HepG2 (cell line): ENCODE data around the gene EPN2. TPM values are rescaled to one million over a fixed set of nuclear protein-coding genes. Genes with fewer than 3 reads are reported as not detected.
A peak's percentile ranks its signal among the peaks of the same experiment; 100 is the strongest.

ENCODE experiments used
- CBFB ChIP-seq: sonication (generic); formaldehyde crosslinking; IDR thresholded peaks from 2 replicates; pipeline ENCODE4 v1.4.0; 2020; ENCODE audit warnings: missing genetic modification reagents
- CEBPG ChIP-seq: IDR thresholded peaks from 2 replicates; pipeline ENCODE4 v1.6.1; 2016
- DNMT1 ChIP-seq: sonication (generic); formaldehyde crosslinking; IDR thresholded peaks from 2 replicates; pipeline ENCODE4 v1.5.1; 2020; ENCODE audit warnings: mild to moderate bottlenecking, missing genetic modification reagents
- ESRRA ChIP-seq: sonication (generic); formaldehyde crosslinking; IDR thresholded peaks from 2 replicates; pipeline ENCODE4 v1.5.1; 2020; ENCODE audit warnings: mild to moderate bottlenecking, low read depth, missing genetic modification reagents
- GATAD1 ChIP-seq: IDR thresholded peaks from 2 replicates; pipeline ENCODE4 v1.6.1; 2016; ENCODE audit warnings: missing genetic modification reagents, missing compliant biosample characterization
- HCFC1 ChIP-seq: fragments of 150-350 bp; IDR thresholded peaks from 2 replicates; pipeline ENCODE4 v1.6.1; 2014; ENCODE audit warnings: low read depth, low read length
- NCOA1 ChIP-seq: sonication (generic); formaldehyde crosslinking; IDR thresholded peaks from 2 replicates; pipeline ENCODE4 v1.9.0; 2021; ENCODE audit warnings: missing genetic modification reagents
- NFYB ChIP-seq: sonication (generic); formaldehyde crosslinking; IDR thresholded peaks from 2 replicates; pipeline ENCODE4 v1.4.0; 2020; ENCODE audit warnings: missing genetic modification reagents
- RBM22 ChIP-seq: fragments of 200-400 bp; formaldehyde crosslinking; optimal IDR thresholded peaks from 2 replicates; pipeline ENCODE3; 2017; ENCODE audit warnings: mild to moderate bottlenecking, low read length, moderate library complexity
- TBX2 ChIP-seq: sonication (generic); formaldehyde crosslinking; IDR thresholded peaks from 2 replicates; pipeline ENCODE4 v1.5.0; 2020; ENCODE audit warnings: missing genetic modification reagents, mild to moderate bottlenecking, borderline replicate concordance
- ZNF274 ChIP-seq: sonication (generic); formaldehyde crosslinking; IDR thresholded peaks from 2 replicates; pipeline ENCODE4 v1.5.1; 2020; ENCODE audit warnings: mild to moderate bottlenecking, missing genetic modification reagents
- ZNF33A ChIP-seq: sonication (generic); formaldehyde crosslinking; IDR thresholded peaks from 2 replicates; pipeline ENCODE4 v1.5.1; 2020; ENCODE audit warnings: missing genetic modification reagents, mild to moderate bottlenecking, moderate library complexity, borderline replicate concordance
- ZNF569 ChIP-seq: sonication (generic); formaldehyde crosslinking; IDR thresholded peaks from 2 replicates; pipeline ENCODE4 v1.5.0; 2020; ENCODE audit warnings: mild to moderate bottlenecking, missing genetic modification reagents, moderate library complexity, borderline replicate concordance
- ZNF619 ChIP-seq: sonication (generic); formaldehyde crosslinking; IDR thresholded peaks from 2 replicates; pipeline ENCODE4 v1.4.0; 2020; ENCODE audit warnings: mild to moderate bottlenecking, missing genetic modification reagents
- ZNF674 ChIP-seq: sonication (generic); formaldehyde crosslinking; IDR thresholded peaks from 2 replicates; pipeline ENCODE4 v1.5.0; 2020; ENCODE audit warnings: low read depth, mild to moderate bottlenecking, missing genetic modification reagents
- ZNF7 ChIP-seq: IDR thresholded peaks from 2 replicates; pipeline ENCODE4 v1.6.1; 2016; ENCODE audit warnings: missing biosample characterization, missing genetic modification reagents
- ZNF703 ChIP-seq: sonication (generic); formaldehyde crosslinking; IDR thresholded peaks from 2 replicates; pipeline ENCODE4 v1.5.1; 2020; ENCODE audit warnings: missing genetic modification reagents, mild to moderate bottlenecking, moderate library complexity, borderline replicate concordance
- ZSCAN22 ChIP-seq: sonication (generic); formaldehyde crosslinking; IDR thresholded peaks from 2 replicates; pipeline ENCODE4 v1.4.0; 2020; ENCODE audit warnings: mild to moderate bottlenecking, missing genetic modification reagents
- polyA plus RNA-seq, 8 experiments: library from polyadenylated mRNA; depleted of rRNA in 3 of 8; stranded (reverse) in 7 of 8; unstranded in 1 of 8; fragments of >200 nt; fragmentation: Illumina TruSeq in 4 of 8; extraction: Trizol in 4 of 8; gene quantifications; 2 replicates each; pipeline versions ENCODE4 v1.2.1 to v1.2.3, GENCODE V29; 2011 to 2016; ENCODE audit warnings: low read depth in 4 of 8, missing spikeins in 1 of 8, mixed read lengths in 1 of 8; ENCODE audit not compliant: insufficient read depth in 1 of 8
- total RNA-seq, 5 experiments: library from RNA; depleted of rRNA; stranded (reverse); fragments of >200 nt; fragmentation: Illumina TruSeq; extraction: Trizol; gene quantifications; 2 replicates each; pipeline ENCODE4 v1.2.3, GENCODE V29; 2016; ENCODE audit warnings: low read depth in 1 of 5
- TF ChIP-seq, protein P1 (sequence below): sonication (generic); IDR thresholded peaks from 2 replicates; pipeline ENCODE4 v1.6.1; 2016; ENCODE audit warnings: low read depth, borderline replicate concordance
- TF ChIP-seq, protein P2 (sequence below): sonication (generic); formaldehyde crosslinking; IDR thresholded peaks from 2 replicates; pipeline ENCODE4 v1.5.0; 2020; ENCODE audit warnings: mild to moderate bottlenecking, missing genetic modification reagents
- TF ChIP-seq, protein P3 (sequence below): sonication (generic); formaldehyde crosslinking; IDR thresholded peaks from 2 replicates; pipeline ENCODE4 v1.4.0; 2020; ENCODE audit warnings: missing genetic modification reagents
- TF ChIP-seq, protein P4 (sequence below): IDR thresholded peaks from 2 replicates; pipeline ENCODE4 v1.6.1; 2012; ENCODE audit warnings: inconsistent platforms
- TF ChIP-seq, protein P5 (sequence below): sonication (generic); formaldehyde crosslinking; conservative IDR thresholded peaks from 2 replicates; pipeline ENCODE4 v1.8.1; 2023; ENCODE audit warnings: missing genetic modification reagents

EPN2 gene
- total and polyA plus RNA-seq, 2 of the 13 experiments (the other 11 are each of a cell fraction or from before 2014, with no cell fraction given), result 7.8 to 19.2 TPM

DNA sequence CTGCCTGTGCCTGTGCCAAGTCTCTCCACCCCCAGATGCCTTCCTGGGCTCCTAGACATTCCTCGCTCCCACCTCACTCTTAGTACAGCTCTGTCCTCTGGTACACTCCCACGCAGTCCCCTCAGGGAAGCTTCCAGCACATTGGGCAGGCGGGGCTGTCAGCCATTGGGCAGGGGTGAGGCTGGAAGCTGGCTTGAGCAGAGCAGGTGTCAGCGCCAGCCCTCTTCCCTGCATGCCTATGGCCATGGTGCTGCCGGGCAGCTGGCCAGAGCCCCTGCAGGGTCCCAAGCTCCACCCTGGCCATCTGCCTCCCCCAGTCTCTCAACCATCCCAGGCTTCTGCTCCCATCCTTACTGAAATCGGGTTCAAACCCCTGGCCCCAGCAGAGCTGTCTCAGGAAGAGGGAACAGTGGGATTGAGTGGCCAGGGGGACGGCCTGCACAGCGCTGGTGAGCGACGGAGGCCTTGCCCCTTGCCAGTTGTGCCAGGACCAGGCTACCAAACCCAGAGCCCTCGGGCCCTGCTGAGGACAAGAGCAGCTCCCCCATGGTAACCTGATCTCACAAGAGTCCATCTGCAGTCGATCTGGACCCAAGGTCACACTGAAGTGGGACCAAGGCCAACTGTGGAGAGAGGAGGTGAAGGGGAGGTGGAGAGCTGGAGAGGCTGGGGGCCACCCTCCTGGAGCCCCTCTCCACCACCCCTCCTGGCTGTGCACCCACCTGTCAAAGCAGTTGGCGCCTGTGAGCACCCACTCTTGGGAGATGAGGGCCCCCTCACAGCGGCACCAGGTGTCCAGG is 127.7 kb downstream of the EPN2 start (continued):
- TF ChIP-seq, protein P1, sequence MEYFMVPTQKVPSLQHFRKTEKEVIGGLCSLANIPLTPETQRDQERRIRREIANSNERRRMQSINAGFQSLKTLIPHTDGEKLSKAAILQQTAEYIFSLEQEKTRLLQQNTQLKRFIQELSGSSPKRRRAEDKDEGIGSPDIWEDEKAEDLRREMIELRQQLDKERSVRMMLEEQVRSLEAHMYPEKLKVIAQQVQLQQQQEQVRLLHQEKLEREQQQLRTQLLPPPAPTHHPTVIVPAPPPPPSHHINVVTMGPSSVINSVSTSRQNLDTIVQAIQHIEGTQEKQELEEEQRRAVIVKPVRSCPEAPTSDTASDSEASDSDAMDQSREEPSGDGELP, result no peak
- TF ChIP-seq ZNF569, result no peak
- TF ChIP-seq ZSCAN22 (CRISPR knock-in tag), result no peak
- peak; percentile 43; the same call in 1 of the 2 replicates for TF ChIP-seq TBX2
- no peak for TF ChIP-seq ZNF7 (CRISPR knock-in tag)
- no peak for TF ChIP-seq CEBPG (CRISPR knock-in tag)
- no peak for TF ChIP-seq ZNF274 (CRISPR knock-in tag)
- no peak for TF ChIP-seq HCFC1
- TF ChIP-seq, protein P2, sequence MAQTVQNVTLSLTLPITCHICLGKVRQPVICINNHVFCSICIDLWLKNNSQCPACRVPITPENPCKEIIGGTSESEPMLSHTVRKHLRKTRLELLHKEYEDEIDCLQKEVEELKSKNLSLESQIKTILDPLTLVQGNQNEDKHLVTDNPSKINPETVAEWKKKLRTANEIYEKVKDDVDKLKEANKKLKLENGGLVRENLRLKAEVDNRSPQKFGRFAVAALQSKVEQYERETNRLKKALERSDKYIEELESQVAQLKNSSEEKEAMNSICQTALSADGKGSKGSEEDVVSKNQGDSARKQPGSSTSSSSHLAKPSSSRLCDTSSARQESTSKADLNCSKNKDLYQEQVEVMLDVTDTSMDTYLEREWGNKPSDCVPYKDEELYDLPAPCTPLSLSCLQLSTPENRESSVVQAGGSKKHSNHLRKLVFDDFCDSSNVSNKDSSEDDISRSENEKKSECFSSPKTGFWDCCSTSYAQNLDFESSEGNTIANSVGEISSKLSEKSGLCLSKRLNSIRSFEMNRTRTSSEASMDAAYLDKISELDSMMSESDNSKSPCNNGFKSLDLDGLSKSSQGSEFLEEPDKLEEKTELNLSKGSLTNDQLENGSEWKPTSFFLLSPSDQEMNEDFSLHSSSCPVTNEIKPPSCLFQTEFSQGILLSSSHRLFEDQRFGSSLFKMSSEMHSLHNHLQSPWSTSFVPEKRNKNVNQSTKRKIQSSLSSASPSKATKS (CRISPR knock-in tag), result no peak
- TF ChIP-seq, protein P3, sequence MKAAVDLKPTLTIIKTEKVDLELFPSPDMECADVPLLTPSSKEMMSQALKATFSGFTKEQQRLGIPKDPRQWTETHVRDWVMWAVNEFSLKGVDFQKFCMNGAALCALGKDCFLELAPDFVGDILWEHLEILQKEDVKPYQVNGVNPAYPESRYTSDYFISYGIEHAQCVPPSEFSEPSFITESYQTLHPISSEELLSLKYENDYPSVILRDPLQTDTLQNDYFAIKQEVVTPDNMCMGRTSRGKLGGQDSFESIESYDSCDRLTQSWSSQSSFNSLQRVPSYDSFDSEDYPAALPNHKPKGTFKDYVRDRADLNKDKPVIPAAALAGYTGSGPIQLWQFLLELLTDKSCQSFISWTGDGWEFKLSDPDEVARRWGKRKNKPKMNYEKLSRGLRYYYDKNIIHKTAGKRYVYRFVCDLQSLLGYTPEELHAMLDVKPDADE (CRISPR knock-in tag), result no peak
- TF ChIP-seq DNMT1 (CRISPR knock-in tag), result no peak
- TF ChIP-seq ZNF703 (CRISPR knock-in tag), result no peak
- no peak for TF ChIP-seq RBM22
- TF ChIP-seq ESRRA (CRISPR knock-in tag), result peak; percentile 57; the same call in 1 of the 2 replicates
- TF ChIP-seq ZNF33A (CRISPR knock-in tag), result no peak
- TF ChIP-seq GATAD1 (CRISPR knock-in tag), result 0 out of 2 replicates have a peak, but pooled peaks have one; percentile 13
- TF ChIP-seq, protein P4, sequence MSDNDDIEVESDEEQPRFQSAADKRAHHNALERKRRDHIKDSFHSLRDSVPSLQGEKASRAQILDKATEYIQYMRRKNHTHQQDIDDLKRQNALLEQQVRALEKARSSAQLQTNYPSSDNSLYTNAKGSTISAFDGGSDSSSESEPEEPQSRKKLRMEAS, result no peak
- TF ChIP-seq NFYB, result no peak
- TF ChIP-seq ZNF619, result no peak
- TF ChIP-seq, protein P5, sequence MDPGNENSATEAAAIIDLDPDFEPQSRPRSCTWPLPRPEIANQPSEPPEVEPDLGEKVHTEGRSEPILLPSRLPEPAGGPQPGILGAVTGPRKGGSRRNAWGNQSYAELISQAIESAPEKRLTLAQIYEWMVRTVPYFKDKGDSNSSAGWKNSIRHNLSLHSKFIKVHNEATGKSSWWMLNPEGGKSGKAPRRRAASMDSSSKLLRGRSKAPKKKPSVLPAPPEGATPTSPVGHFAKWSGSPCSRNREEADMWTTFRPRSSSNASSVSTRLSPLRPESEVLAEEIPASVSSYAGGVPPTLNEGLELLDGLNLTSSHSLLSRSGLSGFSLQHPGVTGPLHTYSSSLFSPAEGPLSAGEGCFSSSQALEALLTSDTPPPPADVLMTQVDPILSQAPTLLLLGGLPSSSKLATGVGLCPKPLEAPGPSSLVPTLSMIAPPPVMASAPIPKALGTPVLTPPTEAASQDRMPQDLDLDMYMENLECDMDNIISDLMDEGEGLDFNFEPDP (CRISPR knock-in tag), result no peak
- no peak for TF ChIP-seq ZNF674 (CRISPR knock-in tag)
- no peak for TF ChIP-seq NCOA1 (CRISPR knock-in tag)
- no peak for TF ChIP-seq CBFB
